GM21515 (cell line): ENCODE data around the gene ADORA2B.
"Not testable (repeated sequence)": the region's sequence is repeated elsewhere in the genome, so short reads cannot be mapped to it uniquely, and the experiment has no call there.

ENCODE experiments used
- ATAC-seq: cut with Tn5 transposase; IDR thresholded peaks from one replicate; pipeline ENCODE4 v1.9.1; 2021; ENCODE audit not compliant: unreplicated experiment

Gene ADORA2B

DNA sequence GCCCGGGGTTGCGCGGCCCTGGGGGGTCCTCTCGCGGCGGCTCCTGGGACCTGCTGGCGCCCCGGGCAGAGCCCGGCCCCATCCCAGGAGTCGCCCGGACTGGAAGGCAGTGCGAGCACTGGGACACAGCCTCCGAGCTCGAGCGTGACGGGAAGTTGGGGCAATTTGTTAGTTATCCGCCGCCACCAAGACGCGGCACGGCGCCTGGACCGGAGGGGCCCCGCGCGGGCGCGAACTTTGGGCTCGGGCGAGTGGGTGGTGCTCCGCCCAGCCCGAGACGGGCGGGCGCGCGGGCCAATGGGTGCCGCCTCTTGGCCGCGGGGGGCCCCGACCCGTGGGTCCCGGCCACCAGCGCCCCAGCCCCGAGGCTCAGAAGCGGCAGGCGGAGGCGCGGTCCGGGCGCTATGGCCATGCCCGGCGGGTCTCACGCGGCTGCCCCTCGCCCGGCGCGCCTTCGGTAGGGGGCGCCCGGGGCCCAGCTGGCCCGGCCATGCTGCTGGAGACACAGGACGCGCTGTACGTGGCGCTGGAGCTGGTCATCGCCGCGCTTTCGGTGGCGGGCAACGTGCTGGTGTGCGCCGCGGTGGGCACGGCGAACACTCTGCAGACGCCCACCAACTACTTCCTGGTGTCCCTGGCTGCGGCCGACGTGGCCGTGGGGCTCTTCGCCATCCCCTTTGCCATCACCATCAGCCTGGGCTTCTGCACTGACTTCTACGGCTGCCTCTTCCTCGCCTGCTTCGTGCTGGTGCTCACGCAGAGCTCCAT, at the start of gene ADORA2B:
Gene ADORA2B, plus strand, starts transcription at position 372 of the 768 bp plus-strand sequence. Its CDS starts 119 bp downstream, at position 491.
- ATAC-seq = no peak

DNA sequence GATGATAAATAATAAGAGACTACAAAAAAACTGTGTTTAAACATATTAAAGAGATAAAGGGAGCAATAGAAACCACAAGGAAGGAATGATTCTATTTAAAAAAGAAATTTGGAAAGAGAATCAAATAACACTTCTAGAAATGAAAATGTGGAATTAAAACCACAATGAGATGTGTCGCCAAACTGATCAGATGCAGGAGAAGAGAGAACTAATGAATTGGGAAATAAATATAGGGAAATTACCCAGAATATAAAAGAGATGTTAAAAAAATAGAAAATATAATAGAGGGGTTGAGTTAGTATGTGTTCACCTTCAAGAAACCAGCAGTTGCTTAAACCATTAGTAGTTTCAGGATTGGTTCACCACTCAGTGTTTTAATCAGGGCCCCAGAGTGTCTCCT, 48.7 kb upstream of the ADORA2B start:
- ATAC-seq = no peak

DNA sequence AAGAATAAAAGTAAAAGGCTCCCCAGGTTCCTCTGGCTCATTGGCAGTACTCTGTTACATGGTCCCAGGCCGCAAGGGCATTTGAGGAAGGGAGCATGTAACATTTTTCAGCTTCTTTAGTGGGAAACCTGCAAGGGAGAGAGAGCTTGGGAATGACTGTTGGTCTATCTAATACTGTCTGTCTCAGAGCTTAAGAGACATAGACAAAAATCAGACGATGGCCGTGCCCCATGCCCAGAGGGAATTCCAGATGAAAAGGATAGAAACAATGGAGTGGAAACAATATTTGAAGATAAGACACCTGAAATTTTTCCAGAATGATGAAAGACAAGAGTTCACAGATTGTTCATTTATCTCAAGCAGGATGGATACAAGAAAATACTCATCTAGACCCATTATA, 48.1 kb upstream of the ADORA2B start:
- no peak for ATAC-seq

DNA sequence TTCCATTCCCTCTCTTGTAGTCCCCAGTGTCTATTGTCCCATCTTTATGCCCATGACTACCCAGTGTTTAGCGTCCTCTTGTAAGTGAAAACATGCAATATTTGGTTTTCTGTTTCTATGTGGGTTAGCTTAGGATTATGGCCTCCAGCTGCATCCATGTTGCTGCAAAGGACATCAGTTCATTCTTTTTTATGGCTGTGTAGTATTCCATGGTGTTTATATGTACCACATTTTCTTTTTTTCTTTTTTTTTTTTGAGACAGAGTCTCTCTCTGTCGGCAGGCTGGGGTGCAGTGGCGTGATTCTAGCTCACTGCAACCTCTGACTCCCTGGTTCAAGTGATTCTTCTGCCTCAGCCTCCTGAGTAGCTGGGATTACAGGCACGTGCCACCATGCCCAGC, 45.3 kb upstream of the ADORA2B start:
- not testable (repeated sequence) for ATAC-seq

DNA sequence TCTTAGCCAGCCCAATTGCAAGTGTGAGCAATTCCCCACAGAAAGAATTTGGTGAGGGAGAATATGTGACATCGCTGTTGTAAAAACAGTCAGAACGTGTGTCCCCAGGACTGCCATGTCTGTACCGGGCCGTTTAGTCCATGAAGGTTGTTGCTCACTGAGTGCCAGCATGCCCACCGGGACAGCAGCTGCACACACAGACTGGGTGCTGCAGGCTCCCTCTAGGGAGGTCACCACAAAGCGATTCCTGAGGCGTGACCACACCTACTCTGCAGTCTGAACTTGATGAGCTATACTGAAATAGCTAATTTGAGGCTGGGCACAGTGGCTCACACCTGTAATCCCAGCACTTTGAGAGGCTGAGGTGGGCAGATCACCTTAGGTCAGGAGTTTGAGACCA, 44.1 kb upstream of the ADORA2B start:
- no peak for ATAC-seq

DNA sequence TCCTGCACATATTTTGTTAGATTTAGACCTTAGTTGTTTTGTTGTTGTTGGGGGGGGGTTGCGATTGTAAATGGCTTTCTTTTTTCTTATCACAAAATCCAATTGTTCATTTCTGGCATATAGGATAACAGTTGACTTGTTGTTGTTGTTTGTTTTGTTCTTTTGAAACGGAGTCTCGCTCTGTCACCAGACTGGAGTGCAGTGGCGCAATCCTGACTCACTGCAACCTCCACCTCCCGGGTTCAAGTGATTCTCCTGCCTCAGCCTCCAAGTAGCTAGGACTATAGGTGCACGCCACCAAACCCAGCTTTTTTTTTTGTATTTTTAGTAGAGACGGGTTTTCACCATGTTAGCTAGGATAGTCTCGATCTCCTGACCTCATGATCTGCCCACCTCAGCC, 39.7 kb upstream of the ADORA2B start:
- ATAC-seq = not testable (repeated sequence)

DNA sequence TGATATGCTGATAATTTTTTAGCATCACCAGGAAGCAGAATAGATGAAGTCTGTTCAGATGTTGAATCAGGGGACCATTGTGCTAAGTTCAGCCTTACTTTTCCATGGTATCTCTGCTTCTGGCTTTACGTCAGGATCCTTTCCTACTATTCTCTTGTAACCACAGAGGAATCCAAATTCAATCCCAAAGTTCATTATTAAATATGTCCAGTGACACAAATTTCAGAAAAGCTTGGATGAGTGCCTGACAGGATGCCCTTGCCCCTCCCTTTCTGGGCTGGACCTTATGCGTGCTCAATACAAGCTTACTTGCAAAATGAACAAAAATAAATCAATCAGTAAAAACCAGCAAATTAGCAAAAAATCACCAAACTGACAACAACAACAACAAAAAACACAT, 37.6 kb upstream of the ADORA2B start:
- no peak for ATAC-seq

DNA sequence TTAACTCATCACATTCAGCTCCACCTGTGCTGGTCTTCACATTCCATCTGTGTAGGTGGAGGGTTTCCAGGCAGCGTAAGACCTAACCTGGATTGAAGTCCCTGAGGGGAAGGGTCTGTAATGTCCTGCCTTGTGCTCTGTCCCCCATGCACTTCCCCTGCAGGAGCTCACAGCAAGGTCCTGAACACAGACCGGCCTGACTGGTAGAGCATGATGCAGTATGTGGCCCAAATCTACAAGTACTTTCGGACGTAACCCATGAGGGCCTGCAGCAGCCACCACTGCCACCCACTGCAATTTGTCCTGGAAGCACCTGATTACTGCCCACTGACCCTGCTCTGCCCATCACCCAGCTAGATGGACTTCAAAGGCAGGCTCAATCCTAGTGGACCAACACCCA, 36.6 kb upstream of the ADORA2B start:
- no peak for ATAC-seq

DNA sequence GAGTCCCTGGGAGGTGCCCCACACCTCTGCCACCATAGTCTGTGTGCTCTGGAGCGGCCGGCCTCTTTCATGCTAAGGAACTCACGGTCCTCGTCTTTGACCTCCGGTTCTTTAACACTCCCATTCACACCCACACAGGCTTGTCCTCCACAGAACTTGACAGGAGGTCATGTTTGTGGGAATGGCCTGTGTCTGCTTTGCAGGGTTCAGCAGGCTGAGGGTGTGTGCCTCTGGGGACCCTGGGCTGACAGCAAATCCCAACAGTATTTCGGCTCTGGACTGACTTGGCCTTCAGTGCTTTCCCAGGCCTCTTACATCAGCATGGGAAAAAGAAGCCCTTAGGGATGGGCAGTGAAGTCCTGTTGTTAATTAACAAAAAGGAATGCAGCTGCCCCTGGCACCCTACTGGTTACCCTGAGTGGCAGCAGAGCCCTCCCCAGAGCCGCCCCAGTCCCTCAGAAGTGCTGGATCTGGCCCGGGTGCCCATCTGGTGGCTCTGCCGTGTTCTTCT, 35.4 kb upstream of the ADORA2B start:
- no peak for ATAC-seq

DNA sequence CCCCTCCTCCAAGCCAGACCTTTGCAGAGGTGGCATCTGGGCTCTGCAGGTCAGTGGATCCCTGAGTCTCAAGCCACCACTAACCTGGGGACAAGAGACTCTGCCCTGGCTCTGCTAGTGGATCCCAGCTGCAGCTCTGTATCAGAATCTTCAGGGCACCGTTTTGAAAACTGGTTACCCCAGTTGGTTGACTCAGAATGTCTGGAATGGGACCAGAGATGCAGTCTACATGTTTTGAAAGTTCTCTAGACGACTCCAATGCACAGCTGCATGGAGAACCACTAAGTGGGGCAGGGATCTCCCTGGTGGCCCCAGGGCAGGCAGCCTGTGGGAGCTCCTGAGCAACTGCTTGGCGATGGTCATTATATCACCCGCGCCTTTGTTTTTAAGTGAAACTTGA, 34.1 kb upstream of the ADORA2B start:
- ATAC-seq = no peak

DNA sequence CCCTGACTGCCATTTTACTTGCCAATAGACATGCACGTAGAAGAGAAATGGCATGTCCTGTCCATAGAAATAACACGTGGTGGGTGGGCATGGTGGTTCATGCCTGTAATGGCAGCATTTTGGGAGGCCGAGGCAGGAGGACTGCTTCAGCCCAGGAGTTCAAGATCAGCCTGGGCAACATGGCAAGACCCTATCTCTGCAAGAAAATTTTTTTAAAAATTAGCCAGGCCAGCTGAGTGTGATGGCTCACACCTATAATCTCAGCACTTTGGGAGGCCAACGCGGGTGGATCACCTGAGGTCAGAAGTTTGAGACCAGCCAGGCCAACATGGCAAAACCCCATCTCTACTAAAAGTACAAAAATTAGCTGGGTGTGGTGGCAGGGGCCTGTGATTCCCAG, 33.2 kb upstream of the ADORA2B start:
- not testable (repeated sequence) for ATAC-seq

DNA sequence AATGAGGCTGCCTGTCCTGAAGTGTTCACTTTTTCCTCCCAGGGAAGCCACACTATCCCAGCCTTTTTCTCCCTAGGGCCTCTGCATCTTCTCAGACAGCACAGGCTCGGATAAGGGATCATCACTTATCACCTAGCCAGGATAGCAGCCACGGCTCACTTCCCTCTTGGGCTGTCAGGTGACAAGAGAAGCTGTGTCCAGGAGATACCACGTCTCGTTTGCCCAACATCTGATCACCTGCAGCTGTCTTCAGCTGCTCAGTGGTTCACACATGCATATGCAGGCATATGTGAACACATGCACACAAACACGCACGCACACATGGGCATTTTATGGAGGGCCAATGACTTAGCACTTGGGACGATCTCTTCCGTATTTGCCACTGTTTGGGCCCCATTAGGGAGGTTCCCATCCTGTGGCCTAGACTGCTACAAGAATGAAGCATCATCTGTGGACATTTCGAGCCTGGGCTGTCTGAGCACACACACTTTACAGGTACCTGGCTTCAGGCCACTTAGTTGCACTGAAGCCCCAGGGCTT, 32.4 kb upstream of the ADORA2B start:
- ATAC-seq = no peak

DNA sequence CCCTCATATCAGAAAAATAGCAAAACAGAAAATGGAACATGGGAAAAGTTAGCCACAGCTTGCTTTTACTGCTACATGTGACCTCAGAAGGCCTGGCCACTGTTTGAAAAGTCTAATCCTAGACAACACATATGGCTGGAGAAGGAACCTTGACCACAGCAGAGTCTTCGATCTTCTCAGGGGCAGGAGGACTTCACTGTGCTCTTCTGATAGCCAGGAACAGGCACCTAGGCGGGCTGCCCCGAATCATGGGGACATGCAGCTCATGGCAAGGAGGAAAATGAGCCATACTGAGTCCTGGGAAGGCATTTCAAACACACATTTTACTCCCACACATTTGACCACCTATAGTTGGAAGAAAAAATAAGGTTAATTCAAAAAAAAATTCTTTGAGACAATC, 31.1 kb upstream of the ADORA2B start:
- ATAC-seq = no peak

DNA sequence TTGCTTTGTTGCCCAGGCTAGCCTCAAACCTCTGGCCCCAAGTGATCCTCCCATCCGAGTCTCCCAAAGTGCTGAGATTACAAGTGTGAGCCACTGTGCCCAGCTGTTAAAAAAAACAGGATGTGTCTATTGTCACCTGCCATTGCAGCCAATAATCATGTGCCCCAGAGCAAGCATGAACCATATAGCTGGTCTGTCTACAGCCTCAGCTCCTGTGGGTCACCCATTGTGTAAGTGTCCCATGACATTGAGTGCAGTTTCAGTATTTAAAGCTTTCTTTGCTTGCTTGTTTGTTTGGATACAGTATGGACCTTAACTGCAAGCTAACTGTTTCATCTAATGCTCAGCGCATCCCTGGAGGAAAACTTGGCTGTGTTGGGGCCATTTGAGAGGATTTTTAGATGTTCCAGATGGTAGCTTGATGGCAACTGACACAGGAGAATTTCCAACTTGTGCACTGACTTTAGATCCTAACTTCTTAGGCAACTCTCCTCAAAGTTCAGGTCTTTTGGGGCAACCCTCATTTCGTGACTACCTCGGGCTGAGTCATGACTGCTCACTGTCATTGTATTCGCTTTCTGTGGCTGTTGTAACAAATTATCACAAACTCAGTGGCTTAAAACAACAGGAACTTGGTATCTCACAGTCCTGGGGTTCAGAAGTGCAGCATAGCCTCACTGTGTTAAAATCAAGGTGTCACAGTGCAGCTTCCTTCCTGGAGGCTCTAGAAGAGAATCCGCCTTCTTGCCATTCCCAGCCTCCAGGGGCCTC, 30.3 kb upstream of the ADORA2B start:
- no peak for ATAC-seq

DNA sequence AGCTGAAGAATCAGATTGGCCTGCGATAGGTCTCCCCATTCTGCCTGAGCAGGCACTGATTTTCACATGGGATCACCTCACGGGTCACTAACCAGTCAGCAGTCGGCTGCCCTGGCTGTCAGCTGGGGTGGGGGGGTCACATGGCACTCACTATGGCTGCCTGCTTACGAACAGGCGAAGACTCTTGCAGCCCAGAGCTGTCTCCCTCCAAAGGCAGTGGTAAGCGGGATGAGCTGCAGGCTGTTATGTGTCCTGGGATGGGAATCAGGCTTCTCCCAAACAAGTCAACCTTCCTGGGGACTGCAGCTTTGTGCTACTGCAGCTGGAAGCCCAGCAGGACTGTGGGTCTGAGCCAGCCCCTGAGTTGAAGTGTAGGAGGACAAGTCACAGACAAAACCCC, 29.0 kb upstream of the ADORA2B start:
- no peak for ATAC-seq

DNA sequence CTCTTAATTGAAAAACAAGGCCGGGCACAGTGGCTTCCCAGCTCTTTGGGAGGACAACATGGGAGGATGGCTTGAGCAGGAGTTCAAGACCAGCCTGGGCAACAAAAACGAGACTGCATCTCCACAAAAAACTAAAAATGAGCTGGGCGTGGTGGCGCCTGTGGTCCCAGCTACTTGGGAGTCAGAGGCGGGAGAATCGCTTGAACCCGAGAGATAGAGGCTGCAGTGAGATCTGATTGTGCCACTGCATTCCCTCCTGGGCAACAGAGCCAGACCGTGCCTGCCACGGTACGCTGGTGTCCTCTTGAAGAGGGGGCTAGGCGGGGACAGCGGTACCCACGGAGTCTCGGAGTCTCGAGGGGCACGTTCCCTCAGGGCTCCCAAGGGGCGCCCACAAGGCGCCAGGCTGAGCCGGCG, 27.9 kb upstream of the ADORA2B start:
- no peak for ATAC-seq

DNA sequence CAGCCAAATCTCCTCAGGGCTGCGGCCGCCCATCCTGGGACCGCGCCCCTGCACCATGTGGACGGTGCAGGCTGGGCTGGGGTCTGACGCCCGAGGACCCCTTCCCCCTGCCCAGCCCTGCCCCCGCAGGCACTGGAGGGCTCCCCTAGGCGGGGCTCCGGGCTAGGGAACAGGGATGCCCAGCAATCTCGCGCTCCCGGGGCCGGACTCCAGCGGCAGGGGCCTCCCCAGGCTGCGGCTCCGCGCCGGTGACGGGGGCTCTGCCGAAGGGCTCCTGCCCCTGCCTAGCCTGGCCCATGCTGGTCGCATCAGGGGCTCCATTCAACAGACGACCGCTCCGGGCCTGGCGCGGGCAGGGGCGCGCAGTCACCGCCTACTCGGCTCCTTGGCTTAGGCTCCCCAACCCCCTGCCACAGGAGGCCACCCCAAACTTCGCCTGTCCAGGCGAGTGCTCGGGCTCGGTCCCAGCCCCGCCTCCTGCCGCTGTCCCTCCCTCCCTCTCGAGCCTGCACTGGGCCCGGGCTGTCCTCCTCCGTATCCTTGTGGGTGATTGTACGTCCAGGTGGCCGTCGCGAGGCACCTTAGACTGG, 27.4 kb upstream of the ADORA2B start:
- no peak for ATAC-seq

DNA sequence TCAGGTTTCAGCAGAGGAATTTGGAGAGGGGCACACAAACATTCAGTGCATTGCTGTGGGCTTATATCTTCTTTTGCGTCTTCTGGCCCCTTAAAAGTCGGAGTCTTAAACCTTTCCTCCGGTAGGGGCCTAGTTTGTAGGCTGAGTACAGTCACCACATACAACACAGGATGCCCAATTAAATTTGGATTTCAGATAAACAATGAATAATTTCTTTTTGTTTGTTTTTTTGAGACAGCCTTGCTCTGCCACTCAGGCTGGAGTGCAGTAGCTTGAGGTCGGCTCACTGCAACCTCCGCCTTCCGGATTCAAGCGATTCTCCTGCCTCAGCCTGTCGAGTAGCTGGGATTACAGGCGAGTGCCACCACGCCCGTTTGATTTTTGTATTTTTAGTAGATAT, 26.7 kb upstream of the ADORA2B start:
- no peak for ATAC-seq

DNA sequence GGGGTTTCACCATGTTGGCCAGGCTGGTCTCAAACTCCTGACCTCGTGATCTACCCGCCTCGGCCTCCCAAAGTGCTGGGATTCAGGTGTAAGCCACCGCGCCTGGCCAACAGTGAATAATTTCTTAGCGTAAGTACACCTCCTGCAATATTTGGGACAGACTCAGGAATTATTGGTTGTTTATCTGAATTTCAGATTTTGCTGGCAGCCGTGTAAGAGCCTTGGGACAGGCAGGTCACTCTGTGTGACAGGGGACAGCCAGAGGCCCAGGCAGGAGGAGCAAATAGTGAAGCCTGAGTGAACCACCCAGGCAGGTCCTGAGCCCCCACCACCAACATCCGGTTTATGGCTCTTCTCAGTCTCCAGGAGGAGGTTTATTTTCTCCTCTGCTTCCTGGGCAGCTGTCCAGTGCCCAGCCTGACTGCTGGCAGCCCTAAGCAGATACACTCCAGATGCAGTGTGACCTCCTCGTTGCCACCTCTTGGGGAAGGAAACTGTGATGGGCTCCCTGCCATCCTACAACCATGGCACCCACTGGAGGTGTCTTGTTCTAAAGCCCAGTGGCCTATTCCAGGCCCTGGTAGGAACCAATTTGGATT, 26.2 kb upstream of the ADORA2B start:
- ATAC-seq = no peak

DNA sequence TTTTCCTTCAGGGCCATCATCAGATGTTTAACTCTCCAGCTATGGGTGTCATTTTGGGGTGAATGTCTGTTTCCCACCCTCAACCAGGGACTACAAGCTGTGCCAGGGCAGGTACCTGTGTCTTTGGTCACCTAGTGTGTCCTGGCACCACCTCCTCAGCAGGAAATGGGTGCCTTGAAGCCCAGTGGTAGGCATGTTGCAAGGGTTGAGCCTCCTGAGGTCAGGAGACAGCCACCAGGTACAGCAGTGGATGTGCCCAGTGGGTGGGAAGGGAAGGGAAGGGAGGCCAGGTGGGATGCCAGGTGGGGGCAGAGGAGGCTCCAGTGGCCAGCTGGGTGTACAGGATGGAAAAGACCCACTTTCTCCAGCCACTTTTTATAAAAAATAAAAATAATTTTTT, 25.5 kb upstream of the ADORA2B start:
- no peak for ATAC-seq

DNA sequence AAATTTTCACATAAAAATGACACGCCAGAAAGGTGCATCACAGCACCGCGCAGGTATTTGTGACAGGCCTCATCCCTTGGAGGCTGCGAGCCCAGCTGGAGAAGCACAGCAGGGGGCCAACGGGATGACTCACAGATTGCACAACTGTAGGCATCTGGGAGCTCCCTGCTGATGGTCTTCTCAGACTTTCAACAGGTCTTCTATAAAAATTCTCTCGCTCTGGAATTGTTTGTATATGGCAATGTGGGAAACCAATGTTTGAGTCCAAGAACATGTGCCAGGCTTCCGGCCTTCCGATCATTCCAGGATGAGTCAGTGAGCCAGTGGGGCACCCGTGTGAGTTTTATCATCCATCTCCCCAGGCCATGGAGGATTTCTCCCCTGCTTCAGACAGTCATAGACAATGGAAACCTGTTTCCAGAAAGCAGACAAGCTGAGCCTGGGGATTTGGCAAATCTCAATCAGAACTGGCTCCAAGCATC, 24.1 kb upstream of the ADORA2B start:
- no peak for ATAC-seq
